ENCODE data around the gene B9D1. TPM values are rescaled to one million over a fixed set of nuclear protein-coding genes. Genes with fewer than 3 reads are reported as not detected.

Gene B9D1
- total and polyA plus RNA-seq, 2 of the 13 experiments (the other 11 are each of a cell fraction or from before 2014, with no cell fraction given): 27.7 to 31.1 TPM

DNA sequence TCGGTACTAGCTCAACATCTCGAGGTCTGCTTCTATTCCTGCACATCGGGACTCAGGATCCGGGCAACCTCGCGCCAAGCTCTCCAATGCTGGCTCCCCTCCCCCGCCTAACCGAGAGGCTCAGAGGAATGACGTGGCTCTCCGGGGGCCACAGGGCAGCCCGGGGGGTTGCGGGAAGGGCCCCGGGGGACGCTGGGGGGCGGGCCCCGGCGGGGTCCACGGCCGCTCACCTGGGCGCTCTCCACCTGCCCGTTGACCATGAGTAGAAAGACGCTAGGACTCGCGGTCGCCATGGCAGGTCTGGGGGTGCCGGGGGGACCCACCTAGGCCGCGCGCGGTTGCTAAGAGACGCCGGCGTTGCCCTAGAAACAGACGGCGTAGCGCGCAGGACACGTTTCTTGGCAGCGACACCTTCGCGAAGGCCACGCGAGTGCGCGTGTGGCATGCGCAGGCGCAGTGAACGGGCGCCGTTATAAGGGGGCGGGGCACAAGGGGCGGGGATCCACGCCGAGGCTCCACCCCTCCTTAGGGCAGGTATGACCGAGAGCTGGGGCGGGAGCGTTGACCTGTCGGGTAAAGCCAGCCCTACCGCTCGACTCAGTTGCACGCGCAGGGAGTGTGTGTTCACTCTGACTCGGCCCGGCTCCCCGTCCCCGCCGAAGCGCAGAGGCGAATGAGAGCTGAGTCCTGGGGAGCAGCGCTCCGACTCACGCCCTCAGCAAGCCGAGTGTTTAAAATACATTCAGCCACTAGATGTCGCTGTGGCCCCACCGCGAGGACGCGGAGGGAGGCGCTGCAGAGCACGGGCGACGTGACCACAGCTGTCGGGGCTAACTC is at the start of gene B9D1 (continued):
- TF ChIP-seq ZNF235 (CRISPR knock-in tag; IDR thresholded peaks at IDR 0.05; ENCODE audit: borderline replicate concordance) (no peak), ZNF792 (CRISPR knock-in tag; IDR thresholded peaks at IDR 0.05) (peak; percentile 52; the same call in 1 of the 2 replicates), ATF6 (CRISPR knock-in tag; conservative IDR thresholded peaks at IDR 0.05) (no peak), YEATS4 (CRISPR knock-in tag; IDR thresholded peaks at IDR 0.05; ENCODE audit: borderline replicate concordance) (peak; percentile 64), CHCHD3 (CRISPR knock-in tag; IDR thresholded peaks at IDR 0.05) (0 out of 2 replicates have a peak, but pooled peaks have one; percentile 42), MNT (IDR thresholded peaks at IDR 0.05) (peak; percentile 68), POLR2AphosphoS2 (IDR thresholded peaks at IDR 0.05; ENCODE audit: low read depth, low read length) (no peak), PRDM4 (CRISPR knock-in tag; IDR thresholded peaks at IDR 0.05; ENCODE audit: borderline replicate concordance) (no peak), ARNT2 (CRISPR knock-in tag; IDR thresholded peaks at IDR 0.05; ENCODE audit: low read depth) (peak; percentile 37), PLSCR1 (CRISPR knock-in tag; IDR thresholded peaks at IDR 0.05; ENCODE audit: borderline replicate concordance) (no peak), ZFX (CRISPR knock-in tag; IDR thresholded peaks at IDR 0.05; ENCODE audit: low read depth) (peak; percentile 88), MAF1 (CRISPR knock-in tag; IDR thresholded peaks at IDR 0.05; ENCODE audit: borderline replicate concordance) (no peak), MBD4 (IDR thresholded peaks at IDR 0.05; ENCODE audit: borderline replicate concordance, low read length) (no peak), KMT2B (CRISPR knock-in tag; IDR thresholded peaks at IDR 0.05) (peak; percentile 41), ZFP1 (CRISPR knock-in tag; IDR thresholded peaks at IDR 0.05) (no peak), NCOR1 (IDR thresholded peaks at IDR 0.05; ENCODE audit: borderline replicate concordance, low read length) (no peak), ZNF20 (CRISPR knock-in tag; IDR thresholded peaks at IDR 0.05) (no peak), GZF1 (CRISPR knock-in tag; IDR thresholded peaks at IDR 0.05) (no peak), ZNF607 (CRISPR knock-in tag; IDR thresholded peaks at IDR 0.05; ENCODE audit: borderline replicate concordance) (0 out of 2 replicates have a peak, but pooled peaks have one; percentile 63)
- TF ChIP-seq, protein P1, sequence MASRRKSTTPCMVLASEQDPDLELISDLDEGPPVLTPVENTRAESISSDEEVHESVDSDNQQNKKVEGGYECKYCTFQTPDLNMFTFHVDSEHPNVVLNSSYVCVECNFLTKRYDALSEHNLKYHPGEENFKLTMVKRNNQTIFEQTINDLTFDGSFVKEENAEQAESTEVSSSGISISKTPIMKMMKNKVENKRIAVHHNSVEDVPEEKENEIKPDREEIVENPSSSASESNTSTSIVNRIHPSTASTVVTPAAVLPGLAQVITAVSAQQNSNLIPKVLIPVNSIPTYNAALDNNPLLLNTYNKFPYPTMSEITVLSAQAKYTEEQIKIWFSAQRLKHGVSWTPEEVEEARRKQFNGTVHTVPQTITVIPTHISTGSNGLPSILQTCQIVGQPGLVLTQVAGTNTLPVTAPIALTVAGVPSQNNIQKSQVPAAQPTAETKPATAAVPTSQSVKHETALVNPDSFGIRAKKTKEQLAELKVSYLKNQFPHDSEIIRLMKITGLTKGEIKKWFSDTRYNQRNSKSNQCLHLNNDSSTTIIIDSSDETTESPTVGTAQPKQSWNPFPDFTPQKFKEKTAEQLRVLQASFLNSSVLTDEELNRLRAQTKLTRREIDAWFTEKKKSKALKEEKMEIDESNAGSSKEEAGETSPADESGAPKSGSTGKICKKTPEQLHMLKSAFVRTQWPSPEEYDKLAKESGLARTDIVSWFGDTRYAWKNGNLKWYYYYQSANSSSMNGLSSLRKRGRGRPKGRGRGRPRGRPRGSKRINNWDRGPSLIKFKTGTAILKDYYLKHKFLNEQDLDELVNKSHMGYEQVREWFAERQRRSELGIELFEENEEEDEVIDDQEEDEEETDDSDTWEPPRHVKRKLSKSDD (CRISPR knock-in tag; IDR thresholded peaks at IDR 0.05; ENCODE audit: low read depth): peak; percentile 50; the same call in 1 of the 2 replicates
